Activated CD8-positive, alpha-beta T cell treated with anti-CD3 and anti-CD28 coated beads for 36 hours (primary cell): ENCODE results near the gene DRAM1. TPM values are rescaled to one million over a fixed set of nuclear protein-coding genes. Genes with fewer than 3 reads are reported as not detected.

Source experiments
- ATAC-seq: fragments of 200-7000 bp; cut with Tn5 transposase; one replicate; pipeline ENCODE4 v1.10.0; 2021; ENCODE audit warnings: mild to moderate bottlenecking, moderate library complexity
- CTCF ChIA-PET: fragments of 350-600 bp; sonication (Branson Sonifier 250); formaldehyde crosslinking; loops from one replicate; lab custom pipeline; 2021; ENCODE audit warnings: antibody characterized with exemption; lab: Charles Lee
- POLR2A ChIA-PET: fragments of 350-600 bp; sonication (Branson Sonifier 250); formaldehyde crosslinking; loops from one replicate; lab custom pipeline; 2021; ENCODE audit warnings: antibody characterized with exemption; lab: Charles Lee
- DNase-seq: peaks from one replicate; pipeline ENCODE4 v3.0.0-alpha.2; 2020
- H3K27ac Mint-ChIP-seq: one replicate; pipeline ENCODE4 v1.8.0; 2021; ENCODE audit warnings: mild to moderate bottlenecking, mixed read lengths
- H3K27me3 Mint-ChIP-seq: one replicate; pipeline ENCODE4 v1.8.0; 2021; ENCODE audit warnings: mixed read lengths
- H3K36me3 Mint-ChIP-seq: one replicate; pipeline ENCODE4 v1.8.0; 2021; ENCODE audit warnings: low read depth, mixed read lengths
- H3K4me1 Mint-ChIP-seq: one replicate; pipeline ENCODE4 v1.8.0; 2021; ENCODE audit warnings: low read depth, mixed read lengths
- H3K4me3 Mint-ChIP-seq: one replicate; pipeline ENCODE4 v1.8.0; 2021; ENCODE audit warnings: mild to moderate bottlenecking, moderate library complexity, mixed read lengths
- H3K9me3 Mint-ChIP-seq: one replicate; pipeline ENCODE4 v1.8.0; 2021; ENCODE audit warnings: mixed read lengths
- CTCF ChIP-seq: fragments of 200-600 bp; IDR thresholded peaks from one replicate; pipeline ENCODE4 v1.8.0; 2022; ENCODE audit warnings: antibody characterized with exemption, mild to moderate bottlenecking
- intact Hi-C: fragments of 100-400 bp; cut with micrococcal nuclease; formaldehyde crosslinking; loops from one replicate; pipeline ENCODE4 v1.10.0; 2022
- total RNA-seq, 2 experiments: library from RNA; stranded (reverse); gene quantifications; one replicate each; pipeline ENCODE4 v1.2.3, GENCODE V29; 2021

Gene DRAM1
- total RNA-seq, 2 experiments from 2014 or later = 3.8 to 4.3 TPM

- no peaks in the 10 kb centered on the region for H3K27me3 Mint-ChIP-seq
- intact Hi-C loops = no loop called here
- DNase-seq (no peak), ATAC-seq (no peak)
- CTCF ChIA-PET = interaction anchor here (1.6 kb wide), 1 partner anchor 17 kb away, joined by 3 read pairs; no protein-coding TSS in a partner anchor
- no peak overlapping the region for H3K4me3 Mint-ChIP-seq
- peaks cover 4% of the 10 kb centered on the region for H3K4me1 Mint-ChIP-seq
- no peaks in the 10 kb centered on the region for H3K36me3 Mint-ChIP-seq
- POLR2A ChIA-PET = no interaction called here
- H3K27ac Mint-ChIP-seq = no peak overlapping the region
- TF ChIP-seq CTCF = no peak
- H3K9me3 Mint-ChIP-seq = no peaks in the 10 kb centered on the region
Measured at GRCh38 chr12:101919447-101919846, 42.1 kb downstream of the DRAM1 start.

DNA sequence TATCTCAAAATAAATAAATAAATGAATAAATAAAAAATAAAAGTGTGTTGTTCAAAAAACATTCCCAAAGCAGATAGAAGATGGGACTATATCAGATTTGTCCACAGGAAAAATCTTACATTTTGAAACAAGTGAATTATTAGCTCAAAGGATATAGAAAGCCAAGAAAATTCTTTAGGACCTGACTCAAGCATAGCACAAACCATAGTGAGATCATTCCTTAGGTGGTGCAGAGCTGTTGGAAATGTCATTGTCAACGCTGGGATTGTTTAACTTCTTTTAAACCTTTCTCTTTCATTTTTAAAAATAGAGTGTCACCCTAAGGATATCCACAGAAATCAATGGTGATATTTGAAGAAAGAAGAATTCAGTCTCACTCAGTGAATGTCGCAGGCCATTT lies 43.5 kb downstream of the DRAM1 start:
- intact Hi-C loops = no loop called here
- POLR2A ChIA-PET = no interaction called here
- Mint-ChIP-seq H3K4me3 (no peak overlapping the region), H3K4me1 (peaks cover 4% of the 10 kb centered on the region), H3K9me3 (no peaks in the 10 kb centered on the region), H3K27me3 (no peaks in the 10 kb centered on the region), H3K27ac (no peak overlapping the region), H3K36me3 (no peaks in the 10 kb centered on the region)
- CTCF ChIA-PET = interaction anchor here (1.1 kb wide), 1 partner anchor 9 kb away, joined by 3 read pairs; no protein-coding TSS in a partner anchor
- no peak for DNase-seq
- no peak for TF ChIP-seq CTCF
- ATAC-seq = no peak

GRCh38 chr12:101923045-101923718 lies 45.8 kb downstream of the DRAM1 start:
- Mint-ChIP-seq H3K4me3 (no peak overlapping the region), H3K4me1 (no peaks in the 10 kb centered on the region), H3K27me3 (peaks cover 1% of the 10 kb centered on the region), H3K27ac (no peak overlapping the region), H3K36me3 (no peaks in the 10 kb centered on the region), H3K9me3 (no peaks in the 10 kb centered on the region)
- CTCF ChIA-PET = interaction anchor here (0.8 kb wide), 1 partner anchor 93 kb away, joined by 3 read pairs; no protein-coding TSS in a partner anchor
- DNase-seq (no peak), ATAC-seq (no peak)
- intact Hi-C loops = no loop called here
- TF ChIP-seq CTCF = no peak
- POLR2A ChIA-PET = no interaction called here

GRCh38 chr12:101924618-101925017 lies 47.2 kb downstream of the DRAM1 start:
- Mint-ChIP-seq H3K27ac (no peak overlapping the region), H3K27me3 (peaks cover 6% of the 10 kb centered on the region), H3K9me3 (no peaks in the 10 kb centered on the region), H3K4me3 (no peak overlapping the region), H3K4me1 (no peaks in the 10 kb centered on the region), H3K36me3 (no peaks in the 10 kb centered on the region)
- CTCF ChIA-PET = no interaction called here
- DNase-seq = no peak
- POLR2A ChIA-PET = no interaction called here
- intact Hi-C loops = no loop called here
- no peak for TF ChIP-seq CTCF
- no peak for ATAC-seq

GRCh38 chr12:101925361-101925760 lies 48.0 kb downstream of the DRAM1 start:
- ChIA-PET POLR2A (no interaction called here), CTCF (no interaction called here)
- no peak for TF ChIP-seq CTCF
- H3K27me3 Mint-ChIP-seq = peaks cover 6% of the 10 kb centered on the region
- ATAC-seq (no peak), DNase-seq (no peak)
- H3K9me3 Mint-ChIP-seq = no peaks in the 10 kb centered on the region
- H3K36me3 Mint-ChIP-seq = no peaks in the 10 kb centered on the region
- H3K27ac Mint-ChIP-seq = no peak overlapping the region
- H3K4me3 Mint-ChIP-seq = no peak overlapping the region
- intact Hi-C loops = no loop called here
- no peaks in the 10 kb centered on the region for H3K4me1 Mint-ChIP-seq
